Measurements from ENCODE around the gene RPL5.
"Not testable (repeated sequence)": the region's sequence is repeated elsewhere in the genome, so short reads cannot be mapped to it uniquely, and the experiment has no call there.

The RPL5 gene

DNA sequence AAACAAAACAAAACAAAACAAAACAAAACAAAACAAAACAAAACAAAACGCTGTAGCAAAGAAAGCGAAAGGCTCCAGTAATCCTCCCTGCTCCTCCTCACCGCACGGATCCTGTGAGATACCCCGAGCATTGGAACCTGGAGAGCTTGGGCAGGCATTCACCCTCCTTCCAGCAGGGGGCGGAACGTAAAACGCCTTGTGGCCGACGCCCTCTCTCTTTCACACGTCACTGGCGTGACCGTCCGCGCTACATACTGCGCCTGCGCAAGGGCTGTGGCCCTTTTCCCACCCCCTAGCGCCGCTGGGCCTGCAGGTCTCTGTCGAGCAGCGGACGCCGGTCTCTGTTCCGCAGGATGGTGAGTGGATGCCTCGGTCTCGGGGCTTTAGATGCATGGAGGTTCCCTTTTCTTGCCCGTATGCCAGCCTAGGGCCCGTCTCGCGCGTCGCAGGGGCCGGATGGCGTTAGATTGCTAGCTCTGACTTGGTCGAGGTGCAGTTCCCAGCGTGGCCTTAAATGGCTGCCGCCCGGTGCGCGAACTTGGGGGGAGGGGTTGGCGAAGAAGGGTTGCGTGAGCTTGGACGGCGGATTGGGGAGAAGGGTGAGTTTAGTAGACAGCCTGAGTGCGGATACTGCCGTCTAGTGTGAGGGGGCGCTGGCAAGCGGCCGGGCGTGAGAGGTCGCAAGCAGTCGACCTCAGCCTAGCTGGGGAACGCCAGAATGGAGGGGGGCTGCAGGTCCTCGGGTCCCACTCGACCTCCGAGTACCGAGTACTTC, at the start of gene RPL5:
RPL5 (plus strand) TSS at position 279 of the 775 bp plus-strand sequence; CDS start at position 354, 75 bp downstream.
- peak; percentile 96 for DNase-seq (ENCODE audit: low spot score)

GRCh38 chr1:92783550-92783949, 48.3 kb upstream of the RPL5 start:
- DNase-seq (ENCODE audit: low spot score), result not testable (repeated sequence)

GRCh38 chr1:92784021-92784638, 47.7 kb upstream of the RPL5 start:
- DNase-seq (ENCODE audit: low spot score), result peak; percentile 56

GRCh38 chr1:92784639-92785500, 47.0 kb upstream of the RPL5 start, which contains the start of gene EVI5:
EVI5 (minus strand) TSS chr1:92785108; CDS start chr1:92736546, 48,562 bp downstream.
- DNase-seq (ENCODE audit: low spot score), result peak; percentile 95

GRCh38 chr1:92786111-92786901, 45.5 kb upstream of the RPL5 start:
- no peak for DNase-seq (ENCODE audit: low spot score)

GRCh38 chr1:92790081-92790480, 41.8 kb upstream of the RPL5 start:
- no peak for DNase-seq (ENCODE audit: low spot score)

DNA sequence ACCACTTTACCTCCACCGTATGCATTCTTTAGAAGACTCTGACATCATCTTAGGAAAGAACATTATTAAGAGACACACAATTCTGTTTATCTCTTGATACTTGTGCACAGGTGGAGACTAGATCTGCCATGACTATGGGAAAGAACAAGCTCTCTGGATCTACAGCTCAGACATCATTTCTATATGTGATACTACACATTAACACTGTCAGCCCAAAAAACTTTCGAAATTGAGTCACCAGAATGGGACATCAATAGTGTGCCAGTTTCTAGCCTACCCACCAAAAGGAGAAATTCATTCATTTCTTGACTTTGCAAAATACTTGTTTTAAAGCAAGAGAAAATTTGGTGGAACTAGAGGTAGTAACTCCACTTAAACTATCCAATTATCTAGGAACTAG, 41.0 kb upstream of the RPL5 start:
- no peak for DNase-seq (ENCODE audit: low spot score)

DNA sequence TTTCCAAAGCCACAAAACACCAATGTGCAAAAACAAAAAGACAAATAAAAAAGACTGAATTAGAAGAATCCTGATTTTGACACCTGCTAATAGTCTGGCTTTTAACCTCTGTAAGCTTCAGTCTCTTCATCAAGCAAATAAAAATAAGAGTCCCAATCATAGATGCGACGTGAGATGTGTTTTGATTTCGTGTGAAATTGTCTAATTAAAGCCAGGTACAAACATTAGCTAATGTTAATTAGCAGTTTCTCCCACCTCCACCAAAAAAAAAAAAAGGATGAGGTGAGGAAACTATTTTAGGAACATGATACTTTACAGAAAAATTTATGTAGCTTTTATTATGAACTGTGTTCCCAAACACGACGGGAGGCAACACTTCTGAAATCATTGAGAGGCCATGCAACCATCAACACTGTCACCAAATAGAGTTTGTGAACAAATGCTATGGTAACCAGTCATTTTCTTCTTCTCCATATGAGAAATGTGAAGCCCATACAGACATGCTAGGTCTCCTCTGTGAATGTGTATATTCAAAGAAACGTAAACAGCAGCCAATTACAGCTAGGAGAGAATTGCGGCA, 40.3 kb upstream of the RPL5 start:
- DNase-seq (ENCODE audit: low spot score), result no peak

GRCh38 chr1:92792340-92792782, 39.5 kb upstream of the RPL5 start:
- DNase-seq (ENCODE audit: low spot score), result no peak

GRCh38 chr1:92795166-92795565, 36.7 kb upstream of the RPL5 start:
- DNase-seq (ENCODE audit: low spot score), result no peak

DNA sequence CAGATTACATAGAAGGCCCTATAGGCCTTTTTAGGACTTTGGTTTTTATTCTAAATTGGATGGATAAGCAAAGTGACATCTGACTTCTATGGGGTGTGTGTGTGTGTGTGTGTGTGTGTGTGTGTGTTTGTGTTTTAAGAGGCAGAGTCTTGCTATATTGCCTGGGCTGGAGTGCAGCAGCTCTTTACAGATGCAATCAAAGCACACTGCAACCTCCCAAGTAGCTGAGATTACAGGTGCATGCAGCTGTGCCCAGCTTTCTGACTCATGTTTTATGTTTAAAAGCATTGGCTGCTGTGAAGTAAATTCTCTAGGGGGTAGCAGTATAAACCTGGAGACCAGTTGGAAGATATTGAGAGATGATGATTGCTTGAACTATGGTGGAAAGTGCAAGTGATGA, 34.5 kb upstream of the RPL5 start:
- no peak for DNase-seq (ENCODE audit: low spot score)

DNA sequence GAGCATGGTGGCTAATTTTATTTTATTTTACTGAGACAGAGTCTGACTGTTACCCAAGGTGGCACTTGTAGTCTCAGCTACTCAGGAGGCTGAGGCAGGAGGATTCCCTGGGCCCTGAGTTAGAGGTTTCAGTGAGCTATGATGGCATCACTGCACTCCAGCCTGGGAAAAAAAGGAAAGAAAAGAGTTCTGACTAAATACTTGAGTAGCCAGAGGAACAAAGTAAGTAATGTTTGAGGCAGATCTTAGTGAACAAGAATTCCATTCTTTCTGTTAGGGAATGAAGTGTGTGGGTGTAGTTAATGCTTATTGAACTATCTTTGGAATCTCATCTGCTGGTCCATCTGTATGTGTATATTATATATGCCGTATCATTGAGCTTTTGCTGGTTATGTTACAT, 33.9 kb upstream of the RPL5 start:
- no peak for DNase-seq (ENCODE audit: low spot score)

DNA sequence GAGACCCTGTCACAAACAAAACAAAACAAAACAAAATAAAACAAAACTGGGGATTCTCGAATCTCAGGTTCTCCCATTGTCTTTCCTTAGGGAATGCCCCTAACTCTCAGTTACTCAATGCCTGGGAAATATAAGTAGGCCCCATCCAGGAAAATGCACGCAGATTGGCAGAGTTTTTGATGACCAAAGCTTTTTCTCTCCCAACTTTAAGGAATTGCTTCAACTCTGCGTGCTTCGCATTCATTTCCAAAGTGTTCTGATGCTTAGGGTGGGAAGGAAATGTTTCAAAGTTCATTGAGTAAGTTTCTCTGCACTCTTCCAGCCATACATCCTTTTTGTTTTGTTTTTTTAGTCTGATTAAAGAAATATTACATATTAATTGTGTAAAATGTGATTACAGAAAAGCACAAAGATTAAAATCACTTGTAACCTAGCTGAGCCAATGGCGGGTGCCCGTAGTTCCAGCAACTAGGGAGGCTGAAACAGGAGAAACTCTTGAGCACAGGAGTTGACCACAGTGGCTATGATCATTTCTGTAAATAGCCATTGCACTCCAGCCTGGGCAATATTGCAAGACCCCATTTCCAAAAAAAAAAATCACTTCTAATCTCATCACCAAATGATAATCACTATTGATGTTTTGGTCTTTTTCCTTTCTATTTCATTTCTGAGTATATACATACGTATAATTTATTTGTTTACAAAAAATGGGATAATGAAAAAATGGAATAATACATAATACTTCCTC, 28.5 kb upstream of the RPL5 start:
- DNase-seq (ENCODE audit: low spot score), result no peak

DNA sequence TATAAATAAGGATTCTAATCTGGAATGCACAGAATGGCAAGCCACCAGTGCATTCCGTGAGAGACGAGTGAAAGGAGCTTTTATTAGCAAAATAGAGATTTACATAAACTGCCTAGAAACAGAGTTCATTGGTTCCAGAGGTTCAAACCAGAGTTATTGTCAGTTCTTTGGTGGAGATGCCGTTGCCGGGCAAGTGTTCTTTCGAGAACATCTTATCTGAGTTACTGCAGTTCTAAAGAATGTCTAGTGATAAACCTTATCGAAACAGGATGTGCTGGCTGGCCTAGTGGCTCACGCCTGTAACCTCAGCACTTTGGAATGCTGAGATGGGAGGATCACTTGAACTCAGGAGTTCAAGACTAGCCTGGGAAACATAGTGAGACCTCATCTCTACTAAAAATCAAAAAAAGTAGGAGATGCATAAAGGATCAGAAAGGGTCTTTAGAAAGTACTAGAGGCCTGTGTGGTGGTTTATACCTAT, 27.1 kb upstream of the RPL5 start:
- DNase-seq (ENCODE audit: low spot score), result peak; percentile 82

GRCh38 chr1:92805216-92805615, 26.6 kb upstream of the RPL5 start:
- DNase-seq (ENCODE audit: low spot score), result no peak

GRCh38 chr1:92808381-92808780, 23.5 kb upstream of the RPL5 start:
- no peak for DNase-seq (ENCODE audit: low spot score)

DNA sequence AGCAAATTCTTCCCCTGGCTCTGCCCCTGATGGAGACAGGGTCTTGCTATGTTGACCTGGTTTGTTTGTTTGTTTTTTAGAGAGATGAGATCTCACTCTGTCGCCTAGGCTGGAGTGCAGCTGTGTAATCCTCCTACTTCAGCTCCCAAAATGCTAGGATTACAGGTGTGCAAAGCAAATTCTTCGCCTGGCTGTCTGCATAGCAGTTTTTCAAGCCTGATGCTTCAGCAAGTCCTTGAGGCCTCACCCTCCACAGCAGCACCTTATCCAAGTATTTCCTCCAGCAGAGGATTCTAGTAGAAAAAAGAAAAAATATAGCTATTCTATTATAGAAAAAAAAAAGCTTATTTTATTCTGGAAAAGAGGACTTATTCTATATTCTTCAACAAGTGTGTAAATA, 15.1 kb upstream of the RPL5 start:
- no peak for DNase-seq (ENCODE audit: low spot score)

DNA sequence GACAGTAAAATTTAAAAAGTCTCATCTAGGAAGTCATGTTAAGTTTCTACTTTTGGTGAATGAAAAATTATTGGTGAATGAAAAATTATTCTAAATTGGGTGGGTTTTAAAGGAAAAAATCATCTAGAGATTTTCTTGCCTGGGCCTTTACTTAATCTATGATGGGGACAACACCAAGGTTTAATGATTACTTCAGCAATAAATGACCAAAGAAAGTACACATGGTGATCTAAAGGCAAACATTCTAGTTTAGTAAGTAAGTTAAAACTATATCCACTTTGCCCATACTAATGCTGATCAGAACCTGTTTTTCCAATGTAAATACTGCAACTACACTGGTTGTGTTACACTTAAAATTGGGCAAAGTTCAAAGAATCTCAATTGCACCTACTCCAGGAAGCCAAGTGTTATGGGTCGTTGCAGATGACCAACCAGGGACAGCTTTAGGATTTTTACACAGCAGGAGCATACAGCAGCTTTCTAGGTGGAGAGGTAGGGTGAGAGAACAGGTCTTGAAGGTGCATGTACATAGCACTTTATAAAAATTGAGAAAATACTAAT, 14.6 kb upstream of the RPL5 start:
- no peak for DNase-seq (ENCODE audit: low spot score)

- no peak for DNase-seq (ENCODE audit: low spot score)
Observed at GRCh38 chr1:92817986-92818764, 13.7 kb upstream of the RPL5 start.
